Kidney (tissue), 14 donors: ENCODE results near the gene ZKSCAN4. TPM values are rescaled to one million over a fixed set of nuclear protein-coding genes. Genes with fewer than 3 reads are reported as not detected.

Experiments used
- DNase-seq, 5 donors: peaks; one replicate each; pipeline ENCODE4 v3.0.0-alpha.2; 2013 to 2020
- FAIRE-seq: peaks from 2 replicates; lab custom pipeline; 2012; peaks lifted over from hg19 to GRCh38; lab: Jason Lieb, UNC
- H3K27ac ChIP-seq, 2 donors: one replicate each; pipeline ENCODE4 v1.7.0; 2013; ENCODE audit warnings: low read depth in 2 of 2, low read length in 2 of 2, inconsistent platforms in 1 of 2
- H3K27me3 ChIP-seq: one replicate; pipeline ENCODE4 v1.7.1; 2013; ENCODE audit warnings: low read length, inconsistent platforms; ENCODE audit not compliant: control insufficient read depth, insufficient read depth
- H3K36me3 ChIP-seq, 3 donors: one replicate each; pipeline versions ENCODE4 v1.7.0 to v1.7.1; 2013; ENCODE audit warnings: low read length in 3 of 3, control low read depth in 1 of 3, inconsistent platforms in 1 of 3; ENCODE audit not compliant: insufficient read depth in 3 of 3, control insufficient read depth in 2 of 3
- H3K4me1 ChIP-seq, 3 donors: one replicate each; pipeline versions ENCODE4 v1.7.0 to v1.7.1; 2013; ENCODE audit warnings: low read length in 3 of 3, inconsistent platforms in 1 of 3, low read depth in 1 of 3; ENCODE audit not compliant: control insufficient read depth in 2 of 3, insufficient read depth in 2 of 3
- H3K4me3 ChIP-seq, 3 donors: one replicate each; pipeline versions ENCODE4 v1.7.0 to v1.8.1; 2013; ENCODE audit warnings: low read length in 3 of 3, control low read depth in 1 of 3, inconsistent platforms in 1 of 3
- H3K9ac ChIP-seq, 3 donors: one replicate each; pipeline versions ENCODE4 v1.7.0 to v1.7.1; 2013; ENCODE audit warnings: low read length in 3 of 3, control low read depth in 1 of 3, inconsistent platforms in 1 of 3
- H3K9me3 ChIP-seq, 3 donors: one replicate each; pipeline versions ENCODE4 v1.7.0 to v1.7.1; 2013; ENCODE audit warnings: low read length in 3 of 3, control low read depth in 1 of 3, inconsistent platforms in 1 of 3; ENCODE audit not compliant: control insufficient read depth in 2 of 3, insufficient read depth in 1 of 3
- intact Hi-C: fragments of 100-400 bp; cut with DNase I; formaldehyde crosslinking; loops from one replicate; pipeline ENCODE4 v1.11.1; 2022
- polyA plus RNA-seq: library from polyadenylated mRNA; stranded (reverse); fragments of 350-450 nt; fragmentation: Illumina TruSeq; extraction: RNeasy Lipid Tissue Mini Kit (QIAGEN cat#74804); gene quantifications from one replicate; pipeline ENCODE4 v1.2.3, GENCODE V29; 2014; ENCODE audit warnings: low read depth, low replicate concordance; ENCODE audit not compliant: insufficient read depth
- total RNA-seq: library from RNA; stranded (reverse); fragmentation: NEBNext Ultra II Directional; extraction: Animal tissue kit (Norgen Biotek cat#: 25700); gene quantifications from one replicate; pipeline ENCODE4 v1.2.1, GENCODE V29; 2021
- TF ChIP-seq, protein P1 (sequence below): IDR thresholded peaks from 3 replicates; pipeline ENCODE4 v1.5.1; 2012; ENCODE audit warnings: mild to moderate bottlenecking, moderate library complexity, borderline replicate concordance; ENCODE audit not compliant: insufficient read depth; ENCODE audit errors: extremely low read depth
- donor health status: control.
- donor health status: control.
- donor health status: control.
- donor health status: control.
- donor health status: control.
- donor health status: DM: yes; HTN: yes; CAD: no.
- donor health status: Normal renal cell carcinoma (clear cell type).

The ZKSCAN4 gene
- total and polyA plus RNA-seq, 2 donors from 2014 or later: 3.9 to 7.4 TPM

- FAIRE-seq: no peak
- DNase-seq: peak; percentile 68 to 92 (median 83)
- intact Hi-C loops: no loop called here
Observed at GRCh38 chr6:28258877-28259777, 7.1 kb upstream of the ZKSCAN4 start, which contains the start of gene NKAPL. Gene NKAPL, plus strand, starts transcription at chr6:28259297. Its CDS starts 75 bp downstream, at chr6:28259372.

GRCh38 chr6:28257042-28257441, 5.0 kb upstream of the ZKSCAN4 start:
- H3K9ac ChIP-seq: no peak overlapping the region
- no peaks in the 10 kb centered on the region for H3K36me3 ChIP-seq
- H3K9me3 ChIP-seq: peaks cover 0 to 6% (median 0%) of the 10 kb centered on the region in 3 donors
- H3K4me1 ChIP-seq: peaks cover 0 to 8% (median 0%) of the 10 kb centered on the region in 3 donors
- H3K27ac ChIP-seq: no peak overlapping the region
- DNase-seq: no peak
- no peak for FAIRE-seq
- intact Hi-C loops: no loop called here
- H3K27me3 ChIP-seq: no peaks in the 10 kb centered on the region
- H3K4me3 ChIP-seq: no peak overlapping the region
- TF ChIP-seq, protein P1, sequence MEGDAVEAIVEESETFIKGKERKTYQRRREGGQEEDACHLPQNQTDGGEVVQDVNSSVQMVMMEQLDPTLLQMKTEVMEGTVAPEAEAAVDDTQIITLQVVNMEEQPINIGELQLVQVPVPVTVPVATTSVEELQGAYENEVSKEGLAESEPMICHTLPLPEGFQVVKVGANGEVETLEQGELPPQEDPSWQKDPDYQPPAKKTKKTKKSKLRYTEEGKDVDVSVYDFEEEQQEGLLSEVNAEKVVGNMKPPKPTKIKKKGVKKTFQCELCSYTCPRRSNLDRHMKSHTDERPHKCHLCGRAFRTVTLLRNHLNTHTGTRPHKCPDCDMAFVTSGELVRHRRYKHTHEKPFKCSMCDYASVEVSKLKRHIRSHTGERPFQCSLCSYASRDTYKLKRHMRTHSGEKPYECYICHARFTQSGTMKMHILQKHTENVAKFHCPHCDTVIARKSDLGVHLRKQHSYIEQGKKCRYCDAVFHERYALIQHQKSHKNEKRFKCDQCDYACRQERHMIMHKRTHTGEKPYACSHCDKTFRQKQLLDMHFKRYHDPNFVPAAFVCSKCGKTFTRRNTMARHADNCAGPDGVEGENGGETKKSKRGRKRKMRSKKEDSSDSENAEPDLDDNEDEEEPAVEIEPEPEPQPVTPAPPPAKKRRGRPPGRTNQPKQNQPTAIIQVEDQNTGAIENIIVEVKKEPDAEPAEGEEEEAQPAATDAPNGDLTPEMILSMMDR: no peak

More at GRCh38 chr6:28258877-28259777, 7.1 kb upstream of the ZKSCAN4 start, which contains the start of gene NKAPL:
- H3K9ac ChIP-seq: peak within 1 kb of the TSS in 1 of 3 donors; percentile 51
- H3K27me3 ChIP-seq: no peaks in the 10 kb centered on the region
- H3K9me3 ChIP-seq: peaks cover 0 to 6% (median 0%) of the 10 kb centered on the region in 3 donors
- no peak within 1 kb of the TSS for H3K27ac ChIP-seq
- peaks cover 0 to 2% (median 0%) of the 10 kb centered on the region in 3 donors for H3K4me1 ChIP-seq
- TF ChIP-seq, protein P1: no peak
- H3K4me3 ChIP-seq: peak within 1 kb of the TSS; percentile 68 to 73 (median 72)
- no peaks in the 10 kb centered on the region for H3K36me3 ChIP-seq

DNA sequence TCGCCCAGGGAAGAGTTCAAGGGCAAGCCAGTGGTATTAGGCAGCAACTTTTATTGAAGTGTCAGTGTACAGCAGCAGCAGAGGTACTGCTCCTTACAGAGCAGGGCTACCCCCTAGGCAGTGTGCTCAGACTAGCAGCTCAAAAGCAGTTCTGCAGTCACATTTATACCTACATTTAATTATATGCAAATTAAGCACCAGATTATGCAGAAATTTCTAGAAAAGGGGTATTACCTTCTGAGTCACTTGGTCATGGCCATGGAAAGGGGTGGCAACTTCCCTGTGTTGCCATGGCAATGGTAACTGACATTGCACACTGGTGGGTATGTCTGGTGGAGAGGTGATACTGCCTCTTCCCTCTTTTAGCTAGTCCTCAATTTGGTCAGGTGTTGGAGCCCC, 2.1 kb upstream of the ZKSCAN4 start:
- DNase-seq (no peak), FAIRE-seq (no peak)
- no peaks in the 10 kb centered on the region for H3K9me3 ChIP-seq
- H3K9ac ChIP-seq: no peak overlapping the region
- no peaks in the 10 kb centered on the region for H3K36me3 ChIP-seq
- H3K27me3 ChIP-seq: no peaks in the 10 kb centered on the region
- peaks cover 0 to 12% (median 9%) of the 10 kb centered on the region in 3 donors for H3K4me1 ChIP-seq
- TF ChIP-seq, protein P1: no peak
- H3K27ac ChIP-seq: no peak overlapping the region
- H3K4me3 ChIP-seq: no peak overlapping the region
- intact Hi-C loops: no loop called here
